RWPE2 (cell line): ENCODE measurements around the gene MAMLD1.

Source experiments
- ATAC-seq: fragments of 200-7000 bp; cut with Tn5 transposase; 3 replicates; pipeline ENCODE4 v1.9.1; 2021; ENCODE audit warnings: low read depth
- DNase-seq: peaks from one replicate; pipeline ENCODE4 v3.0.0-alpha.2; 2020; ENCODE audit warnings: low spot score
- H3K27ac ChIP-seq: fragments of 450-650 bp; 2 replicates; pipeline ENCODE4 v1.5.1; 2017; ENCODE audit warnings: mild to moderate bottlenecking; ENCODE audit not compliant: poor library complexity, severe bottlenecking
- H3K27me3 ChIP-seq: fragments of 250-450 bp; sonication (Bioruptor Pico); 2 replicates; pipeline ENCODE4 v1.5.1; 2021; ENCODE audit warnings: mild to moderate bottlenecking, moderate library complexity; ENCODE audit not compliant: insufficient read depth, poor library complexity, severe bottlenecking
- H3K36me3 ChIP-seq: fragments of 250-450 bp; sonication (Bioruptor Pico); 2 replicates; pipeline ENCODE4 v1.5.1; 2020; ENCODE audit warnings: low read depth, mild to moderate bottlenecking, moderate library complexity
- H3K4me1 ChIP-seq: fragments of 250-450 bp; sonication (Bioruptor Pico); 2 replicates; pipeline ENCODE4 v1.5.1; 2021; ENCODE audit warnings: mild to moderate bottlenecking, moderate library complexity; ENCODE audit not compliant: insufficient read depth, poor library complexity, severe bottlenecking
- H3K4me3 ChIP-seq: fragments of 250-450 bp; sonication (Bioruptor Pico); 2 replicates; pipeline ENCODE4 v1.5.1; 2021; ENCODE audit warnings: mild to moderate bottlenecking, moderate library complexity; ENCODE audit not compliant: severe bottlenecking
- H3K9me3 ChIP-seq: fragments of 250-450 bp; sonication (Bioruptor Pico); 2 replicates; pipeline ENCODE4 v1.5.1; 2021; ENCODE audit warnings: mild to moderate bottlenecking, moderate library complexity; ENCODE audit not compliant: severe bottlenecking
- TF ChIP-seq, protein P1 (sequence below): fragments of 450-650 bp; IDR thresholded peaks from one replicate; pipeline ENCODE4 v1.5.1; 2017; ENCODE audit warnings: mild to moderate bottlenecking, moderate library complexity; ENCODE audit not compliant: poor library complexity, severe bottlenecking

The MAMLD1 gene

DNA sequence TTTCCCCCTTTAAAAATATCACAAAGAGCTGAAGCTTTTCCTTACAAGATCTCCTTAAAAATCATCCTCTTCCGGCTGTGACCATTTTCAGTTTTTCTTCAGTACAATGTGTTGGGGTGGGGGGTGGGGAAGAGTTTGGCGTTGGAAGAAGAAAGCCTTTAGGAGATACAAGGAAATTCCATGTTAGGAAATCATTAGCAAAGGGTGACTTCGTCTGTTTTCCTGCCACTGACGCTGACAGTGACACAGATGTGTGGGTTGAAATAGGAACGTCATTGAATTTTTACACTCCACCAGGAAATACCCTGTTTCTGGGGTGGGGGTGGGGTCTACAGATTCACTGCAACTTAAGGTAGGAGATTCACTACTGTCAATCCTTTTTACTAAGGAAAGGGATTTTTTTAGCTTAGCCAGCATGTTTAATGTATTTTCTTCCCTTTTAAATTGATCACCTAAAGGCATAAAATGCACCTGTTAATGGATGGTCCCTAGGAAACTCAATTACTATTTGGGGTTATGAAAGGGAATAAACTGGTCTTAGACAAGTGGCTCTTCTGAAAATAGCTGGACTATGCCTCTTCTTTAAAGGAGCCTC is 3.9 kb downstream of the MAMLD1 start:
- ATAC-seq, result no peak
- H3K9me3 ChIP-seq, result no peaks in the 10 kb centered on the region
- peaks cover 6% of the 10 kb centered on the region for H3K27me3 ChIP-seq
- no peaks in the 10 kb centered on the region for H3K36me3 ChIP-seq
- TF ChIP-seq, protein P1, sequence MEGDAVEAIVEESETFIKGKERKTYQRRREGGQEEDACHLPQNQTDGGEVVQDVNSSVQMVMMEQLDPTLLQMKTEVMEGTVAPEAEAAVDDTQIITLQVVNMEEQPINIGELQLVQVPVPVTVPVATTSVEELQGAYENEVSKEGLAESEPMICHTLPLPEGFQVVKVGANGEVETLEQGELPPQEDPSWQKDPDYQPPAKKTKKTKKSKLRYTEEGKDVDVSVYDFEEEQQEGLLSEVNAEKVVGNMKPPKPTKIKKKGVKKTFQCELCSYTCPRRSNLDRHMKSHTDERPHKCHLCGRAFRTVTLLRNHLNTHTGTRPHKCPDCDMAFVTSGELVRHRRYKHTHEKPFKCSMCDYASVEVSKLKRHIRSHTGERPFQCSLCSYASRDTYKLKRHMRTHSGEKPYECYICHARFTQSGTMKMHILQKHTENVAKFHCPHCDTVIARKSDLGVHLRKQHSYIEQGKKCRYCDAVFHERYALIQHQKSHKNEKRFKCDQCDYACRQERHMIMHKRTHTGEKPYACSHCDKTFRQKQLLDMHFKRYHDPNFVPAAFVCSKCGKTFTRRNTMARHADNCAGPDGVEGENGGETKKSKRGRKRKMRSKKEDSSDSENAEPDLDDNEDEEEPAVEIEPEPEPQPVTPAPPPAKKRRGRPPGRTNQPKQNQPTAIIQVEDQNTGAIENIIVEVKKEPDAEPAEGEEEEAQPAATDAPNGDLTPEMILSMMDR, result no peak
- no peak overlapping the region for H3K27ac ChIP-seq
- no peak for DNase-seq
- H3K4me3 ChIP-seq, result no peak overlapping the region
- H3K4me1 ChIP-seq, result no peaks in the 10 kb centered on the region

DNA sequence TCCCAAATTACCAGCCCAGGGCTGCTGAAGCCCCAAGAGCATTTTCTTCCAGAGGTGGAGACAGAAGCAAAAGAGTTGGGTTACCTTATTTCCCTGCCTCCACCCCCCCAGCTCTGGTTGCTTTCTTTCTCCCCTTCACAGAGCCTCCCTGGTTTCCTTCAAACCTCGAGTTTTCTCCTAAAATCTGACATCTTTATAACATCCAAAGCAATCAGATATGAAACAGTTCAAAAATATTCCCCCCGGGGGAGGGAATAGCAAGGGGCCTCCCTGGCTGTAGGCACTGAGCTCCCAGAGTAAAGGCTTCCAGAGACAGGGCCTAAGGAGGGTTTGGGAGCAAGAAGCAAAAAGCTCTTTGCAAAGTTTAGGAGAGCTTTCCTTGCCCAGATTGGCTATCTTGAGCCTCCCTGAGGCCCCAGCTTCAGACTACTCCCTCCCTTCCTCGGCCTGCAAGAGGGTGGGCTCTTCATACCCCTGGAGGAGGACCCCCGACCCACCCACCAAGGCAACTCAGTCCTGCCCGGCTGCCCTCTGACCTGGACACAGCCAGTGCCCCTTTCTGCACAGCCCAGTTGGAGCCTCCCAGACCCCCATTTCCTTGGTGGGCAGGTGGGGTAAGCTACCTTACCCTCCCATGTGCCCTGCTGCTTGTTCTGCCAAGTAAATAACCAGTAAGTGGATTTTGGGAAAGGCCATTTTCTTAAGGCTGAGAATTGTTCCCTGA is 7.6 kb downstream of the MAMLD1 start:
- TF ChIP-seq, protein P1, result no peak
- Histone ChIP-seq H3K27me3 (no peaks in the 10 kb centered on the region), H3K4me1 (no peaks in the 10 kb centered on the region), H3K27ac (no peak overlapping the region), H3K36me3 (no peaks in the 10 kb centered on the region), H3K4me3 (no peak overlapping the region), H3K9me3 (no peaks in the 10 kb centered on the region)
- DNase-seq (no peak), ATAC-seq (no peak)

DNA sequence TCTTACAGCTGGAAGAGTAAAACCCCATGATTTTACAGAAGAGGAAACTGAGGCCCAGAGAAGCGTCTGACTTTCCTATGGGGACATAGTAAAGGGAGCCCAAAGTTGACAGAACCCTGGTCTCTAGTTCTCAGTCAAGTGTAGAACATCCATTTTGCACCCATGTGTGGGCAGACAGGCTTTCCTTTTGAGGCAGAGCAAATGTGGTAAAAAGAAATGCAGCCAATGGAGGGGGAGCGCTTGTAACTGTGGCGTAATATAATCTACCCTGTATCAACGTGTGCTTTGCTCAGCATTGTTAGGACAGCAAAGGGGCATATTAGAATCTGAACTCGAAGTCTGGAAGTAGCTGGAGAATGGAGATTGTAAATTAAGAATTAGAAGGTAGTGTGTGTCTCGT is 8.8 kb downstream of the MAMLD1 start:
- Histone ChIP-seq H3K36me3 (no peaks in the 10 kb centered on the region), H3K4me3 (no peak overlapping the region), H3K4me1 (no peaks in the 10 kb centered on the region), H3K9me3 (no peaks in the 10 kb centered on the region), H3K27me3 (no peaks in the 10 kb centered on the region), H3K27ac (no peak overlapping the region)
- TF ChIP-seq, protein P1, result no peak
- ATAC-seq, result no peak
- no peak for DNase-seq

DNA sequence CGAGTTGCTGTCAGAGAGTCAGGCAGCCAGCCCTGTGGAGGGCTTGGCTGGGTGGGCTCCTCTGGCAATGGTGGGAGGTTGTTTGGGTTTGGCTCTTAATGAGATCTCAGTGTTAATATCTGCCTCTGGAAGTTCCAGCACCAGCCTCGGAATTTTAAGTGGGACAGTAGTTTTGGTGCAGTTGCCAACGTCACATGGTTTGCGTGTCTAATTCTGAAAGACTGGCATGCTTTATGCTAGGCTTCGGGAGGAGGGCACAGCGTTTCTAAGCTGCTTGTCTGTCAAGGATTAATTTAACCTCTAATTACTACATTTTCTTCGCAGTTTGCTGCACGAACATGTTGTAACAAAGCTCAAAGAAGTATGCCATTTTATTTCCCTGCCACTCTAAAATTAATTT is 9.2 kb downstream of the MAMLD1 start:
- TF ChIP-seq, protein P1, result no peak
- no peaks in the 10 kb centered on the region for H3K9me3 ChIP-seq
- no peak overlapping the region for H3K4me3 ChIP-seq
- H3K27me3 ChIP-seq, result no peaks in the 10 kb centered on the region
- no peak for DNase-seq
- no peaks in the 10 kb centered on the region for H3K36me3 ChIP-seq
- ATAC-seq, result no peak
- H3K4me1 ChIP-seq, result no peaks in the 10 kb centered on the region
- no peak overlapping the region for H3K27ac ChIP-seq

DNA sequence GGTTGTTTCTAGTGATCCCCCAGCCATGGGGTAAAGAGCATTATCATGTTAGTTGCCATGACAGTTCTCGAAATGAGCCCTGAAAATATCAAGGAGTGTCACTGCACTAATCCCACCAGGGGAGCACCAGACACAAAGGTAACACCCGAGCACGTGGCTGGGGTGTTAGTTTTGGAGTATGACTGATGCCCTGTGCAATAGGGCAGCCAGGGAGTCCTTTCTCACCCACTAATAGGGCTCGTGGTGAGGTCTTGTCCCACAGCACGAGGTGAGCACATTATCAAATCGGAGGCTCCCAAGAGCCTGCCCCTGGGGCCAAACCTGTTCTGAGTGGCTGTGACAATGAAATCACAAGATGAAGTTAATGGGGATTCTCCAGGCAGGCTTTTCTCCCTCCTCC is 9.6 kb downstream of the MAMLD1 start:
- Histone ChIP-seq H3K27ac (no peak overlapping the region), H3K9me3 (no peaks in the 10 kb centered on the region), H3K4me3 (no peak overlapping the region), H3K36me3 (no peaks in the 10 kb centered on the region), H3K27me3 (no peaks in the 10 kb centered on the region), H3K4me1 (no peaks in the 10 kb centered on the region)
- no peak for ATAC-seq
- DNase-seq, result no peak
- TF ChIP-seq, protein P1, result no peak
